ENCODE measurements around the gene ERN1. TPM values are rescaled to one million over a fixed set of nuclear protein-coding genes. Genes with fewer than 3 reads are reported as not detected.

The ERN1 gene
- total RNA-seq, 1 donor from 2014 or later = 14.7 TPM

DNA sequence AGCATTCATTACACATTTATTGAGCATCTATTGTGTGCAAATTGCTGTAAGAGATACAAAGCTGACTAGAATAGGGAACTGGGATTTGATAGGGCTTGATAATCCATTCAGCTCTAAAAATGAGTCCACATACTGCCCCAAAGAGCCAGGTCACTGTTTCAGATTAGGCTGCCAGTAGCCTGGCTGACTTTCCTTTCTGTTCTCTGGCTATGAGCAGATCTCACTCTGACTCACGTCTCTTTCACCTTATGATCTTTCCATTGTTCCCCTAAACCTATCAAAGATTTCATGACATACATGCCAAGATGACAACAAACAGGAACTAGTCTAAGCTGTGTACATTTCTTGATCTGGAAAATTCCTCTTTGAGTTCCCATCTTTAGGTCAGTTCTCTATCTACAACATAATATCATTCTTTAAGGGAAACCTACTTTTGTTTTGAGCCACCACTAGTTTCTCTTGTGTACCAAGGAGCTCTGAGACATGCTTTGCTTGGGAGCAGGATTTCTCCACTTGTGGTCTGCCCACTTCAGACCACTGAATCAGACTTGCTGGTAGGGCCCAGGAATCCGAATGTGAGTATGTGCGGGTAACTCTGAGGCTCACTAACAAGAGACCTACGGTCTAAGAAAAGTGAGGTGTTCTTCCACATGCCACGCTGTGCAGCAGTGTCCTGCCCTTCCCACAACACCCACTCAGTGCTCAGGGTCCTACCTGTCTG, 68.6 kb downstream of the ERN1 start:
- peak; percentile 74 to 90 for DNase-seq (ENCODE audit: low read depth in 2 of 2)

GRCh38 chr17:64060331-64060730, 69.6 kb downstream of the ERN1 start:
- DNase-seq (ENCODE audit: low read depth in 2 of 2) = peak in 1 of 2 donors; percentile 55

- DNase-seq (ENCODE audit: low read depth in 2 of 2) = no peak
Observed at GRCh38 chr17:64059756-64060155, 70.2 kb downstream of the ERN1 start.

GRCh38 chr17:64058621-64059020, 71.3 kb downstream of the ERN1 start:
- DNase-seq (ENCODE audit: low read depth in 2 of 2) = no peak

- DNase-seq (ENCODE audit: low read depth in 2 of 2) = no peak
Observed at GRCh38 chr17:64057701-64058263, 72.2 kb downstream of the ERN1 start.

DNA sequence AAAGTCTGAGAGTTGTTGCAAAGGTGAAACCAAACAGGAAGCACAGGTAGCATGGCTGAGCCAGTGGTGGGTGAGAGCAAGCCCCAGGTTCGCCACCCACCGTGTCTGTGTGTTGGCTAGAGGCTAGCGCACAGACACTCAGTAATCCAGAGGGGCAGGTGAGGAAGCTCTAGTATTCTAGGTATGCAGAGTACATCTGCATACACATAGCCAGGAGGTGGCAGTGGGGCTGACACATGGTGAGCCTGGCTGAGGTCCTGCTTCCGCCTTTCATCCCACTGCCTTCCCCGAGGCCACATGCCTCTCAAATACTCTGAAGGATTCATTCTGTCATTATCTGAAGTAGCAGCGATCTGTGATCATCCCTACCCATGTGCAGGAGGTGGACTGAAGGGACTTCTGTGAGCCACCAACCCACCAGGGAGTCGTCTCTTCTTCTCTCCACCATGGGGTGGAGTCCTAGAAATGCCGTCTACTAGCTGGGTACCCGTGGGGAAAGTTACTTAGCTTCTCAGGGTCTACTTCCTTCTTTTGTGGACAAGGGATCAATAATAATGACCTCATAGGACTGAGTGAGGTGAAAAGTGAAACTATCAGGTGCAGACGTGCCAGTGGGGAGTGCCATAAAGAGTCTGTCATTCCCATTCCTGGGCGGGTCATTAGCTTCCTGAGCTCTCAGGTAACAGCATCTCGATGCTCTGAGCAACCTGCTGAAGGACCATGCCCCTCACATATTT, 73.5 kb downstream of the ERN1 start:
- DNase-seq (ENCODE audit: low read depth in 2 of 2) = no peak

DNA sequence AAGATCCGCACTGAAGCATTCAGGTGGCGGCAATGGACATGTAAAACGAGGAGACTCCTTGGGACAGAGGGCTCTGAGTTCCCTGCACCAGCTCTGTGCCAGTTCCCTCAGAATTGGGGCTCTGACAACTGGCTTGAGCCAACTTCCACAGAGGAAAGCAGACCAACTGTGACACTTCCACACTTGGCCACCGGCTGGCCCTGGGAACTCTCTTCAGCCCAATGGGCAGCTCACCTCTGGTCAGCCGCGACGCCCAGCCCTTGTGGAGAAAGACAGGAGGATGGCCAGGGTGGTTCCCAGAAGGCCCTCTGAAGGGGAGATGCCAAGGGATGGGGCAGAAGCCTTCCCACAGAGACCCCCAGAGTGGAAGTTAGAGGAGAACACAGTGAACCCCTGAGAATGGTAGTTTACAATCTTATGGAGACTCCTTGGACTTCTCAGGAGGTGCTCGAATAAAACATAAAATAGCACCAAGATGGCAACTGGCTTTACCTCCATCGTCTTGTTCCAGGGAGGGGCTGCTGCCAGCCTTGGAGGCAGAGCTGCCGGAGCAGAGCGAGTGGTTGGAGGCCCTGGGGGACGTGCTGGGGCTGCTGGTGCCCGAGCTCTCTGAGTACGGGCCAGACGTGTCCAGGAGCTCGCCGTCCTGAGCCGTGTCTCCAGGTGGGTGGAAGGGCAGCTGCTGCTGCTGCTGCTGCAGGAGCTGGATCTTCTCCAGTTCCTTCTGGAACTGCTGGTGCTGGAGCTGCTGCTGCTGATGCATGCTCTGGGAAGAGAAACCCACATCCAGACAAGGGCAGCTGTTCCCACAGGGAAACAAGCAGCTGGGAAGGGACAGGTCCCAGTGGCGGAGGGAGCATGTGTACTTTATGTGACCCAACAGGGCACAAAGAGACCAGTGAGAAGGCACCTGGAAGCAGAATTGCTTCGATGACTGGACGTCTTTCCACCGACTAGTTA, 74.5 kb downstream of the ERN1 start:
- no peak for DNase-seq (ENCODE audit: low read depth in 2 of 2)

- no peak for DNase-seq (ENCODE audit: low read depth in 2 of 2)
Observed at GRCh38 chr17:64054304-64054703, 75.6 kb downstream of the ERN1 start.

DNA sequence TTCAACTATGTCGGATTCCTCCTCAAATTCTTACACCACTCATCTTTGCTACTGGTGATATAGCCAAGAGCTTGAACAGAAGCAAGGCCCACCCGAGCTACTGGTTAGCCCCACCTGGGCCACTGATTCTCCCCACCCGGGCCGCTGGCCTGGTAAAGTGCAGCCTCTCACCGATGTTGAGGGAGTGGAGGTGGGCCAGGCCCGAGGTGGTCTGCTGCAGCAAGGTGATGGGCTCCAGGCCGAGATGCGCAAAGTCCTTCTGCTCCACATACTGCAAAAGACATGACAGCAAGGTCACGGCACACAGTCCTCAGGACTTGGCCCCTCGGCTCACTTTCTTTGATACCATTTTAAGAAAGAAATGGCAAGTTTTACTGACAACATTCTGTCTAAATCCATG, 76.8 kb downstream of the ERN1 start:
- no peak for DNase-seq (ENCODE audit: low read depth in 2 of 2)

DNA sequence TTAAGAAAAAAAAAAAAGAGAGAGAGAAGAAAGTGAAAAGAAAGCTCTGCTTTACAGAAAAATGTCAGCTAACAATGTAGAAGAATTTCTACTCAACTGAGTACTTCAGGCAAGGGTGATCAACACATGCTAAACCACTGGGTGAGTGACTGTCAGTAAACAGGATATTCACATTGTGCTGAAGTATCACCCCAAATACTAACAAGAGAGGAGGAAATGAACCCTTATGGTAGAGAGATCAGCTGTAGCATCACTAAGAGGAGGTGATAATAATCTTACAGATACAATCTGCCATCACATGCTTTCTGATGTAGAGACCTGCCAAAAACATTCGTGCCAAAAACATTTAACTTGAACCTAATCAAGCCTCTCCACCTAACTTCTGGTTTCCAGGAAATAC, 78.8 kb downstream of the ERN1 start:
- peak; percentile 40 to 73 for DNase-seq (ENCODE audit: low read depth in 2 of 2)

GRCh38 chr17:64048805-64049204, 81.1 kb downstream of the ERN1 start:
- no peak for DNase-seq (ENCODE audit: low read depth in 2 of 2)

DNA sequence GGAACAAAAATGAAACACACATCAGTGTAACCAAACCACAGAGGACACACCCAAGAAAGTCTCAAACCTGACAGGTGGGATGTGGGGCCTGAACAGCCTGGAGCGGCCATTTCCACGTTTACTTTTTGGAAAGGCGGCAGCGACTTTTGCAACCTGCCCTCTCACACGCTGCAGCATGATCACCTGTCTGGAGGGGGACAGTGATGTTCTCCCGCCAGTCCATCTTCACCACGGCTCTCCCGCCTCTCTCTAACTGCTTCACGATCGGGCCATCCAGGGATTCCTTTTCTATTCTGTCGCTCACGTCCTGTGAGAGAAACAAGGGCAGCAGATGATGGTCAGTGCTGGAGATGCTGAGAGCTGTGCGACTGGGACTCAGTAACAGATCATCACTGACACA, 84.8 kb downstream of the ERN1 start:
- DNase-seq (ENCODE audit: low read depth in 2 of 2) = no peak

GRCh38 chr17:64042700-64043485, 87.1 kb downstream of the ERN1 start:
- no peak for DNase-seq (ENCODE audit: low read depth in 2 of 2)

DNA sequence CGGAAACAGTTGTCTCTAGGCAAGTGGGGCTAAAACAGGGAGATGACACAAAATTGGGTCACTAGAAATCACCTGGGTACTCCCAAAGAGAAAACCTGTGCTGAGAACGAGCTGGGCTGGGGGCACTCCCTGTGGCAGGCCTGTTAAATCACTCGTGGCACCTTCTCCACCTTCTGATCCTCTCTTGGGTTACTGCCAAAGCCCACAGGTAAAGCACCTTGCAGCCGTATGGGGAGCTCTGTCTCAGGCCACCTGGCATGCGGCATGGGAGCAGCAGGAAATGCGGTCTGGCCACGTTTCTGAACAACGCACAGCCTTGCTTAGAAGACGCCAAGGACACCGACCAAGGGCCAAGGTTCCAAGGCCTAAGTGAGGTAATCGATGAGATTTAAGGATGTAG, 88.0 kb downstream of the ERN1 start:
- DNase-seq (ENCODE audit: low read depth in 2 of 2) = no peak

- DNase-seq (ENCODE audit: low read depth in 2 of 2) = no peak
Observed at GRCh38 chr17:64040206-64040605, 89.7 kb downstream of the ERN1 start.

GRCh38 chr17:64039106-64039400, 90.9 kb downstream of the ERN1 start:
- DNase-seq (ENCODE audit: low read depth in 2 of 2) = no peak

GRCh38 chr17:64038331-64039105, 91.4 kb downstream of the ERN1 start:
- no peak for DNase-seq (ENCODE audit: low read depth in 2 of 2)

DNA sequence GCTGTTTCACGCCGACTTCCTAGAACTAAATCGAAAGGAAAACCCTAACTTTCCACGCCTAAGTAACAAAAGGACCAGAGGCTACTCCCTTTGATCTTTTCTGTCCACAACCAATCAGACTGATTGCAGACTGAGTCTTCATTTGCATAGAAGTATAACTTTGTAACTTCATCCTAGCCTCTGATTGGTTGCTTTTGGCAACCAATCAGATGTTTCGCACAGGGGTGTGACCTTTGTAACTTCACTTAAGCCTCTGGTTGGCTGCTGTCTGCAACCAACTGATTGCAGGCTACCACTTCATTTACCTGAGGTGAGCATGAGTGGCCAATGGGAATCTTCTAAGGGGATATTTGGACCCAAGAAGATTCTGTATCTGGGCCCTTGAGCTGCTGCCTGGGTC, 92.1 kb downstream of the ERN1 start:
- no peak for DNase-seq (ENCODE audit: low read depth in 2 of 2)

DNA sequence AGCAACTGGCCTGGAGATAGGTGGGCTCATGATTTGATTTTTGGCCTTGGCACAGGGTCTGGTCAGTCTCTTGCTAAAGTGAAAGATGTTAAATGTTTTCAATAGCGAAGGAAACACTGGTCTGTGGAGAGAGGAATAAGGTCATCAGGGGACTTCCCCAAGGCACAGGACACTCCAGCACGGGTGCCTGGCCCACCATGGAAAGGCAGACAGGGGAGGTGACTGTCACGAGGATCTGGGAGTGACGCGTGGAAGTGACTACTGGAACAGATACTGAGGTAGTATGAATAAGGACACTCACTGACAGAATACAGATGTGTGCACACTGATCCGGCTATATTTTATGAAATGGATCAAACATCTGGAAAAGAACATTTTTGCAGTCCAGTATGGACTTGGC, 92.8 kb downstream of the ERN1 start:
- DNase-seq (ENCODE audit: low read depth in 2 of 2) = no peak

DNA sequence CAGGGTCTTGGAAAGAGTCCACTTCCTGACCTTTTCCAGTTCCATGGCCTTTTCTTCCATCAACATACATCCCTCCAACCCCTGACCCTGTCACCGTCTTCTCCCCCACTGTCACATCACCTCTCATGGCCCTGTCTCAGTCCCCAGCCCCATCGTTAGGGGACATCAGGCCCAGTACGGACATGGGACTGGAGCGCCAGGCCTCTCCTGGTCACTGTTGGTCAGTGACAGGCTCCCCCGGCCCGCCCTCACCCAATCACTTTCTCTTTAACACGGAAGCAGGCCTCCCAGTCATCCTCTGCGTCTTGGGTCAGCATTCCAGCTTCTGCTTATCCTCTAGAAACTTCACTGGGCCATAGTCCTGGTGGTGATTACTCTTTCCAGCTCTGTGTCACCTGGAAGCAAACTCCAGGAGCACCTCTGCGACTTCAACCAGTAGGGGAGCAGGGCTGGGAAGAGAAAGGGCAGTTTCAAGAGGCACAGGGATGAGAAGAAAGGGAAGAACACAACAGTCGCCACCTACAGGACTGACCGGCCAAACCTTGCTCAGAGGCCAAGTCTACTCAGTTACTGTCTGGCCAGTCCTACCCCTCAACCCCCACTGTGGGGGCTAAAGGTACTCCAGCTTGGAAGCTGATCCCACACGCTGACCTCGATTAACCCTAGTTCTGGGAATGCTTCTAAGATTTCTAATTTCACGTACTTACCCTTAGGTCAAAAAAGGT, 93.6 kb downstream of the ERN1 start:
- no peak for DNase-seq (ENCODE audit: low read depth in 2 of 2)
